Transverse colon (tissue), 4 donors: ENCODE measurements around the gene SMG9. TPM values are rescaled to one million over a fixed set of nuclear protein-coding genes. Genes with fewer than 3 reads are reported as not detected.
"Not testable (repeated sequence)": the region's sequence is repeated elsewhere in the genome, so short reads cannot be mapped to it uniquely, and the experiment has no call there.

Source experiments
- DNase-seq: peaks from one replicate; pipeline ENCODE4 v3.0.0-alpha.2; 2019
- H3K27ac ChIP-seq, 4 donors: fragments of 200-600 bp; sonication (generic); 2 replicates each; pipeline ENCODE4 v1.5.1; 2016 to 2018; ENCODE audit warnings: inconsistent platforms in 4 of 4
- H3K27me3 ChIP-seq: fragments of 200-600 bp; sonication (generic); 2 replicates; pipeline ENCODE4 v1.5.1; 2017; ENCODE audit warnings: inconsistent platforms
- H3K36me3 ChIP-seq, 4 donors: fragments of 200-600 bp; sonication (generic); 2 replicates each; pipeline ENCODE4 v1.5.1; 2017 to 2019; ENCODE audit warnings: inconsistent platforms in 4 of 4
- H3K4me1 ChIP-seq, 4 donors: fragments of 200-600 bp; sonication (generic); 2 replicates each; pipeline ENCODE4 v1.5.1; 2017 to 2020; ENCODE audit warnings: inconsistent platforms in 4 of 4
- H3K4me3 ChIP-seq, 4 donors: fragments of 200-600 bp; sonication (generic); 1 replicate in 1 of 4; 2 replicates in 3 of 4; pipeline versions ENCODE4 v1.5.1 to v1.6.1; 2017 to 2019; ENCODE audit warnings: inconsistent platforms in 4 of 4
- H3K9me3 ChIP-seq, 2 donors: fragments of 200-600 bp; sonication (generic); 2 replicates each; pipeline ENCODE4 v1.5.1; 2017 to 2019; ENCODE audit warnings: inconsistent platforms in 2 of 2
- CTCF ChIP-seq, 5 experiments: fragments of 200-600 bp in 3 of 5; fragments of 450-650 bp in 2 of 5; sonication (generic) in 3 of 5; IDR thresholded peaks; 1 replicate in 2 of 5; 2 replicates in 3 of 5; pipeline ENCODE4 v1.5.1; 2016 to 2017; ENCODE audit warnings: antibody characterized with exemption in 5 of 5, inconsistent platforms in 3 of 5, mild to moderate bottlenecking in 2 of 5, moderate library complexity in 1 of 5
- EP300 ChIP-seq: sonication (generic); formaldehyde crosslinking; IDR thresholded peaks from one replicate; pipeline ENCODE4 v1.6.1; 2017; ENCODE audit warnings: antibody characterized with exemption, low read depth
- POLR2A ChIP-seq: fragments of 450-650 bp; IDR thresholded peaks from one replicate; pipeline ENCODE4 v1.6.1; 2016; ENCODE audit warnings: antibody characterized with exemption, mild to moderate bottlenecking, moderate library complexity
- POLR2AphosphoS5 ChIP-seq, 3 donors: sonication (generic); formaldehyde crosslinking; IDR thresholded peaks; one replicate each; pipeline ENCODE4 v1.6.1; 2016; ENCODE audit warnings: antibody characterized with exemption in 3 of 3
- WGBS, 2 donors: methylation state at CpG; one replicate each; pipeline ENCODE4 v1.1.5; 2018; ENCODE audit warnings: low coverage in 1 of 2; 5-methylcytosine and 5-hydroxymethylcytosine counted together
- in situ Hi-C, 4 donors: fragments of 200-750 bp; cut with MboI; loops; one replicate each; pipeline versions ENCODE4 v1.15.0 to v1.15.1; 2017; ENCODE audit warnings: low sequenced_read_pairs in 3 of 4, low pct_ligation_motif_present in 1 of 4, low pct_unique_long_range_greater_than_20kb in 1 of 4
- intact Hi-C: fragments of 100-400 bp; cut with DNase I; formaldehyde crosslinking; loops from one replicate; pipeline ENCODE4 v1.15.1; 2023; ENCODE audit warnings: low total_unique reads
- total RNA-seq, 4 donors: library from RNA; depleted of rRNA; stranded (reverse); fragments of >200 nt; gene quantifications; one replicate each; pipeline ENCODE4 v1.1.0, GENCODE V29; 2016

SMG9 gene
- total RNA-seq, 4 donors from 2014 or later, result 4.1 to 68.7 (median 13.8) TPM

DNA sequence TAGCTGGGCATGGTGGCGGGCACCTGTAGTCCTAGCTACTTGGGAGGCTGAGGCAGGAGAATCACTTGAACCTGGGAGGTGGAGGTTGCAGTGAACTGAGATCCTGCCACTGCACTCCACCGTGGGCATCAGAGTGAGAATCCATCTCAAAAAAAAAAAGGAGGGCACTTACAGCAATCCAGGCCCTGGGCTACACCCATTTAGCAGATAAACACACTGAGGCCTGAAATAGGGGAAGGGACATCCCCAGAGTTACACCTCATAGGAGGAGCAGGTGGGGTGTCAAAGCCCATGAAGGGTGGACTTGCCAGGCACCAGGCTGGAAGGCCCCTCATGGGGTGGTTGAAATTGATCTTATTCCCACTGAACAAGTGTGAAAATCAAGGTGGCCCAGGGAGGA lies 70.9 kb downstream of the SMG9 start:
- H3K4me3 ChIP-seq, result no peak overlapping the region
- in situ Hi-C loops, result no loop called here
- no peaks in the 10 kb centered on the region for H3K27me3 ChIP-seq
- no peaks in the 10 kb centered on the region for H3K9me3 ChIP-seq
- H3K4me1 ChIP-seq, result peaks cover 0 to 7% (median 6%) of the 10 kb centered on the region in 4 donors
- 90% methylated on average over 2 of the region's 2 CpGs; no CpG with 5 or more reads in 1 of the 2 donors for WGBS, 2 donors
- no peaks in the 10 kb centered on the region for H3K36me3 ChIP-seq
- intact Hi-C loops, result no loop called here
- no peak overlapping the region for H3K27ac ChIP-seq
- TF ChIP-seq POLR2AphosphoS5 (IDR thresholded peaks at IDR 0.05) (no peak), POLR2A (no peak), CTCF (IDR thresholded peaks at IDR 0.05) (no peak), EP300 (no peak)
- DNase-seq, result no peak

GRCh38 chr19:43682824-43683661 lies 71.7 kb downstream of the SMG9 start:
- in situ Hi-C loops, result no loop called here

GRCh38 chr19:43682269-43682668 lies 72.5 kb downstream of the SMG9 start:
- H3K27ac ChIP-seq, H3K4me1 ChIP-seq, DNase-seq, intact Hi-C loops, H3K9me3 ChIP-seq, H3K27me3 ChIP-seq, H3K4me3 ChIP-seq, in situ Hi-C loops, H3K36me3 ChIP-seq: not testable (repeated sequence)
- 91% methylated on average over 5 of the region's 5 CpGs; no CpG with 5 or more reads in 1 of the 2 donors for WGBS, 2 donors

More at GRCh38 chr19:43682824-43683661, 71.7 kb downstream of the SMG9 start:
- Histone ChIP-seq H3K36me3 (no peaks in the 10 kb centered on the region), H3K27me3 (no peaks in the 10 kb centered on the region), H3K9me3 (no peaks in the 10 kb centered on the region), H3K27ac (no peak overlapping the region), H3K4me1 (peaks cover 0 to 10% (median 8%) of the 10 kb centered on the region in 4 donors), H3K4me3 (no peak overlapping the region)
- intact Hi-C loops, result no loop called here
- DNase-seq, result no peak
- TF ChIP-seq POLR2A (no peak), POLR2AphosphoS5 (IDR thresholded peaks at IDR 0.05) (no peak), EP300 (no peak), CTCF (IDR thresholded peaks at IDR 0.05) (no peak)
- WGBS, 2 donors, result 60 to 70% methylated on average over 1 to 11 of the region's 11 CpGs

DNA sequence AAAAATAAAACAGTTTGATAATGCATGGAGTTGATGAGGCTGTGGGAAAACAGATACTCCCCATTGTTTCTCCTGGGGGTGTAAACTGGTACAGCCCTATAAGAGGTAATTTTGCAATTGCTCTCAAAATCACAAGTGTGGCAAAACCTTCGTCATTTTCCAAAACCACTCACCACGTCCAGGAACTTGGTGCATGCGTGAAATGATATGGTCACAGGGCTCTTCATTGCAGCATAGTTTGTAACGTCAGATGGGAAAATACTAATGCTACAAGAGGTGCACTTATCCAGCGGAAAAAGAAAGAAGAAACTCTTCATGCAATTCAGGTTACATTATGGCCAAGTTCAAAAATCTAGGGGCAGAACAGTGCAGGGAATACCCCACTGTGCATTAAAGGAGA lies 72.9 kb downstream of the SMG9 start:
- 66 to 100% methylated on average over 1 to 5 of the region's 5 CpGs for WGBS, 2 donors
- Histone ChIP-seq H3K9me3 (no peaks in the 10 kb centered on the region), H3K4me3 (no peak overlapping the region), H3K4me1 (peaks cover 0 to 10% (median 7%) of the 10 kb centered on the region in 4 donors), H3K36me3 (no peaks in the 10 kb centered on the region), H3K27me3 (no peaks in the 10 kb centered on the region), H3K27ac (no peak overlapping the region)
- no peak for TF ChIP-seq POLR2A
- TF ChIP-seq CTCF (IDR thresholded peaks at IDR 0.05), result no peak
- no peak for TF ChIP-seq POLR2AphosphoS5 (IDR thresholded peaks at IDR 0.05)
- TF ChIP-seq EP300, result no peak
- in situ Hi-C loops, result no loop called here
- DNase-seq, result no peak
- intact Hi-C loops, result no loop called here
